MV-4-11 (cell line): Measurements from ENCODE around the gene EXD3.

Experiments
- DNase-seq: peaks from one replicate; lab custom pipeline; 2025; lab: John Stamatoyannopoulos, UW

EXD3 gene

GRCh38 chr9:137317718-137318511, 105.0 kb downstream of the EXD3 start:
- DNase-seq: no peak

DNA sequence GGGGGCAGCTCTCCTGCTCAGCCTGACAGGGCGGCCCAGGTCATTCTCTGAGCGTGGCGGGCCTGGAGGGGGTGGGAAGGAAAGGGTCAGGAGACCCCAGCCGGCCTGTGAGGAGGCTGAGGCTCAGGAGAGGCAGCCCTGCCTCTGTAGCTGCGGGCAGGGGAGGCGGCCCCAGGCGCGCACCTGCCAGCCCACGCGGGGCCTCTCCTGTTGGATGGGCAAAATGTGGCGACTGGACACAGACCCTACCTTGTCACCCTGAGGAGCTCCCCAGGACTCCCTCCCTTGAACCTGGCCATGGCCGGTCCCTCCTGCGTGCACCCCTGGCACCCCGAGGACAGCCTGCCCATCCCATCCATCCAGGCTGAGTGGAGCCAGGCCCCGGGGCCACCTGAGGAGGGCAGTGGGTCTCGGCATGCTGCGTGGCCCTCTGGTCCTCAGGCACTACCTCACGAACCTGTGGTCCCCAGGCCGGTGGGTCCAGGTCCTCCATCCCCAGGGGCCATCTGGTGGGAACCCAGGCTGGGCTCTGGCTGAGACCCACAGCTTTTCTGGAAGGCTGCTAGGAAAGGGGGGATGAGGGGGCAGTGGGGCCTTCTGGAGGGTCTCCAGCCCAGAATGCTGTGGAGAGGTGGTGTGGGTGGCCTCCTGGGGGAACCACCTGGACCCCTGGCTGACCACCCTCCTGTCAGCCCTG, 105.8 kb downstream of the EXD3 start:
- DNase-seq: no peak

GRCh38 chr9:137316012-137316981, 106.7 kb downstream of the EXD3 start:
- peak; percentile 3 for DNase-seq

GRCh38 chr9:137315581-137316011, 107.4 kb downstream of the EXD3 start:
- DNase-seq: no peak

DNA sequence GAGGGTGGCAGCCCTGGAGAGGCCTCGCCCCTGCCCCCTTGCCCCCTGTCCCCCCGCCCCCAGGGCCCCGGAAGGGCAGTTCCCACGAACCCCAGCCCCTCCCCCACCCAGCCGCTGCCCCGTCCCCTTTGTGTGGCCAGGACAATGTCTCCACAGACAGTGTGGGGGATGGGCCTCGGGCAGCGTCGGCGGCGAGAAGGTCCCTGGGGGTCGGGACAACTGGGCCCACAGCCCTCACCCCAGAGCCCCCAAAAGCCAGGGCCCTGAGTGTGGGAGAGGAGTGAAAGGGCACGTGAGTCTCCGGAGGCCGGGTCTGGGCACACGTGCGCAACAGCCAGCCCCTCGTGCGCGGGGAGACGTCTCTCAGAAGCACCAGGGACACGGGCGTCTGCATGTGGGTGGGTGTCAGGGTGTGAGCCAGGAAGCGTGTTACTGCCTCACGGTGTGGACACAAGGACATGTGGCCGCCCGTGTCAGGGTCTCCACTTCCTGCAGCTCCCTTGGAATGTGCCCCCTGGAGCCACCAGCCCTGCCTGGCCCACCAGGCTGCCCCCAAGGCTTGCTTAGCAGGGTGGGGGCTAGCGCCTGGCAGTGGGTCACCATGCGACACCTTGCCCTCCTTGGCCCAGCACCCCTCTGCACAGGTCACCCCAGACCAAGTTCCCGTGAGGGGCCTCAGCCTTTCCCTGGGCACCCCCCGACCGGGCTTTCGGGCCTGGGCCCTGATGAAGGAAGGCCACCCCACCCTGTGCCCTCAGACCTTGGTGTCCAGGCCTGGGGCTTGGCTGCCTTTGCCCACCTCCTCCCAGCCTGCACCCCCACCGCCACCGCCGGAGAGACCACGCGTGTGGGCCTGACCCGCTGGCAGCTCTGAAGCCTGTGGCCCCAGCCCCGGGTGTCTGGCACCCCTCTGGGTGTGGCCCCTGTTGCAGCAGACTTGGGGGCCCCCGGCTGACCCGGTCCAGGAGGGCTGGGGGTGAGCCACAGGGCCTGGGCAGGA, 108.1 kb downstream of the EXD3 start:
- no peak for DNase-seq

DNA sequence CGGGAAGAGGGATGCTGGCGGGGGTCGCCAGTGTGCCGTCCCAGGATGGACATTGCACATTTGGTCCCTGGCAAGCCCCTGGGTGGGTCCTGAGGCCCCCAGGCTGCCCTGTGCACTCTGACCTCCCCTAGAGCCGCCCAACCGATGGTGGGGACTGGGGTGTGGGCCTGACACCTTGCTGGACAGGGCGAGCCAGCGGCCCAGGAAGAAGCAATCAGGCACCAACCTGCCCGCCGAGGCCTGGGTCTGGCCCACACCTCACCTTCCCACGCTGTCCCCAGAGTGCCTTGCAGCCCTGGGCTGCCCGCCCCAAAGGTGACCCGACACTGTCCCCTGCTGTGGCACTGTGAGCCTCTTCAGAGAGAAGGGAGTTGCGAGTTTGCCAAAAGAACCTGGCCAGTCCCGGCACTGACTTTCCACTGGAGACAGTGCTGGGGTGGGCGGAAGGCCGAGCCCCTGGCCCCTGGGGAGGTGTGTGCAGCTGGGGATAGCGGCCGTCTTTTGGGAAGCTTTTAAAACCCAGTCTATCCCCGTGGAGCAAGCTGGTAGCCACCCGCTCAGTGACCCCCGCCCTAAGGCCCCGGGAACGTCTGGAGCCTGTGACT, 108.9 kb downstream of the EXD3 start:
- DNase-seq: no peak

- no peak for DNase-seq
These were observed 109.5 kb downstream of the EXD3 start for GRCh38 chr9:137313326-137313936.

DNA sequence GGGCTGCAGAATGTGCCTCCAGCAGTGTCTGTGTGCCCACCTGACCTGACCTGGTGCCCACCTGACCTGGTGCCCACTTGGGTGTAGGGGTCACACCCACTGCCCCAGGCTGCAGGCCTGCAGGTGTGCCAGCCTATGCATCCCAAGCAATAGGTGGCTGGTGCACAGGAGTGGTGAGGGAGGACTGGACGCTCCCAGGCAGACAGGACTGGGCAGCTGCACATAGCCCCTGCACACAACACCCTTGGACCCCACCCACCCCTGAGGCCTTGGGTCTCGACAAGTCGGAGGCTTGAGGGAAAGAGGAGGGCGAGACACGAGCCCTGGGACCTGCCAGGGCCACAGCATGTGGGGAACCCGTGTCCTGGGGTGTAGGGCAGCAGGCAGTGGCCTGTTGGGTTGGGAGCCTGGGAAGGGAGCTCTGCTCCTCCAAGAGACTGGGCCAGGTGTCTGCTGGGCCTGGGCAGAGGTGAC, 110.1 kb downstream of the EXD3 start:
- no peak for DNase-seq

DNA sequence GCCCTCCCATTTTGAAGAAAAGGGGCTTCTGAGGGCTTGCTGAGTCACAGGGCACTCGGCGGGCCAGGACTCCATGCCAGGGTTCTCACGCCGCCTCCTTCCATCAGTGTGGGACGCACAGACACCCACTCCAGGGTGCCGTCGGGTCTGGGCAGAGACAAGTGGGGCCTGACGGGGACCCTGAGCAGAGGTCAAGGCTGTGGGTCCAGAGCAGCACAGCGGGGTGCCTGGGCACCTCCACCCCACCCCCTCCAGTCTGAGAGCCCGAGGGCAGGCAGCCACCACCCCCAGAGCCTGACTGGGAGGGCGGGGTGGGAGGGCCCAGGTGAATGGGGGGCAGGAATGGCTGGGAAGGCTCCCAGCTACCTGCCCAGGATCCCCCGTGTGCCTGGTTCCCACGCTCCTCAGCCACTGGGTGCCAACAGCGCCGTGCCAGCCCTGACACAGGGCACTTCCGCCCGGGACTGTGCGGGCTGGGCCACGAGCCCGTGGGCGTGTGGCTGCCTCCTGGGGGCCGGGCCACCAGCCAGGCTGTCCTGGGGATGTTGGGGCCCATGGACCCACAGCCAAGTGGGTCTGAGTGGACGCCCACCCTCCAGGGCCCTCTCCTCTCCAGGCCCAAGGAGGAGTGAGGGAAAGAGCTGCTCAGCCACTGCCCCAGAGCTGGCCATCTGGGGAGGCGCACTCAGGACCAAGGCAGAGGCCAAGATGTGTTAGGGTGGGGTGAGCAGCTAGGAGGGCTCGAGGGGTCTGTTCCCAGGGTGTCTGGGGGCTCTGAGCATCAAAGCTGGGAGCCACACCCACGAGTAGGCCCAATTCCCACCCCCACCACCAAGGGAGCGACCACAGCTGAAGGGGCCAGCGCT, 110.7 kb downstream of the EXD3 start:
- no peak for DNase-seq

- no peak for DNase-seq
These were observed 111.6 kb downstream of the EXD3 start for GRCh38 chr9:137311171-137311985.

DNA sequence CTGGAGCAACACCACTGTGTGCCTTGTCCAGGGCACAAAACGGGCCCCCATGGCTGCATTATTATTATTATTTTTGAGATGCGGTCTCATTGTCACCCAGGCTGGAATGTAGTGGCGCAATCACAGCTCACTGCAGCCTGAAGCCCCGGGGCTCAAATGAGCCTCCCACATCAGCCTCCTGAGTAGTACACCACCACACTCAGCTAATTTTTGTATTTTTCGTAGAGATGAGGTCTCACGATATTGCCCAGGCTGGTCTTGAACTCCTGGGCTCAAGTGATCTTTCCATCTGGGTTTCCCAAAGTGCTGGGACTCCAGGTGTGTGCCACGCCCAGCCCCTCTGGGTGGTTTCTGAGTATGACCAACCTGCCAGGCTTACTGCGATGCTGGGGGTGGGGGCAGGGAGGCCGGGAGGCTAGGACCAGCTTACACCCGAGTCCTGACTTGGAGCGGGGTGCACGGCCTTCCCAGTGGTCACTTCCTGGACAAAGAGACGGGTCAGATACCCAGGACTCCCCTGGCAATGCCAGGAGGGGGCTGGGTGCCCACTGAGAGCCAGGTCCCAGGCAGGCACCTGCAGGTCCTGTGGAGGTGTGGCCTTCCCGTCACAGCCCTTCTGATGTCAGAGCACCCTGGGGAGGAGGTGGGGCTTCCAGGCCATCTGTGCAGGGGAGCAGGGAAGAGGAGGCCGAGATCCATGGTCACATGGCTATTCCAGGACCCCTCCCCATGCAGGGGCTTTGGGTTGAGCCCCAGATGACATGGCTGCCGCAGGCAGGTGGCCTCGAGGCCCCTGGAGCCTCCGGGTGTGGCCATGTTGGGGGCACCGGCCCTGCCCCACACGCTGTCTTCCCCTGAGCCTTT, 112.5 kb downstream of the EXD3 start:
- DNase-seq: no peak

DNA sequence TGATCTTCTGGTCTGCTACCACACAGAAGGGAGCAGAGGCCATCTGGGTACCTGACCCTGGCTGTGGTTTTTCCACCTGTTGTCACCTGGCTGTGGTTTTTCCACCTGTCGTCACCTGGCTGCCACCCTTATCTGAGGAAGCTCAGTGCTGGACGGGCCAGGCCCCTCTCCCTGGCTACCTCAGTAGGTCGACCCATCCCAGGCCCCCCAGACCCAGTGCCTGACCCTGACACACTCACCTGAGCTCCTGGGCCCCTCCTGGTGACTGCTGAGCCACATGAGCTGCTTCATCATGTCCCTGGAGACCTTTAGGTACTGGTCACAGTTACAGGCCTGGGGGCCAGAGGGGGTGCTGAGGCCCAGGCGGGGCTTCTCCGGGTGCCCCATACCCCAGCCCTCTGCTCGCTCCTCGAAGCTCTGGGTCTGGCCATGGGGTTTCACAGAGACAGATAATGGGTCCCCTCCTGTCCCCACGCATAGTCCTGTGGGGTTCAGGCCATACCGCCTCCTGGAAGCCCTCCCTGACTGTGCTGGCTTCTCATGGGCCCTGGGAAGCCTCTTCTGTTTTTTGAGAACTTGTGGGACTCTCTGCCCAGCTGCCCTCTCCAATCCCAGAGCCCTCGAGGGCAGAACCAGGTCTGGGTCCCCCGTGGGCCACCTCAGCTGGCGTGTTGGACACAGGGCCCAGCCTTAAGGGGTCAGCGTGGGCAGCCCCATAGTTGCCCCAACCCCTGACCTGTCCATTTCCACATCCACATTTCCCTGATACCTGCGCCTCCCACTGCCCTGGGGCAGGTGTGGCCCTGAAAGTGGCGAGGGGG, 113.4 kb downstream of the EXD3 start:
- no peak for DNase-seq

DNA sequence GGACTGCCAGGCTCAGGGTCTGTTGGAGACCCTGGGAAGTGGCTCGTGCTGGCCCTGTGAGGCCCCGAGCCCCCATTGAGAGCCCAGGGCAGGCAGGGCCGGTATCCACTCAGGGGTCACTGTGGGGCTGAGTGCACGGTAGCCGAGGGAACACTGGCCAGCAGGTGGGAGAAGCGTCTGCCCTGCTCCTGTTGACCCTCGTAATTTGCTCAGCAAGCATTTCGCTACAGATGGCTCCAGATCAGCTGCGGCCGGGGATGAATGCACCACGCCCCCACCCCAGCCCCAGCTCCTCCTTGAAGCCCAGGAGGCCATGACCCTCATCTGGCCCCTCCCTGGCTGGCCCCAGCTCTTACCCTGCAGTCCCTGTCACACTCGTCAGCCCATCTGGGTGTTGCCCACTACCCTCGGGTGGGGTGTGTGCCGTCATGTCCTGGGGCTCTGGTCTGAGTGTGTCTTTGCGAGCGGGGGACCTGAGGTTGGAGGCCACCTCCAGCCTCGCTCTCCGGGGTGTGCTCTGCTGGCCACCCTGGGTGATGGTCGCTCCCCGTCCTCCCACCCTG, 114.8 kb downstream of the EXD3 start:
- DNase-seq: no peak

DNA sequence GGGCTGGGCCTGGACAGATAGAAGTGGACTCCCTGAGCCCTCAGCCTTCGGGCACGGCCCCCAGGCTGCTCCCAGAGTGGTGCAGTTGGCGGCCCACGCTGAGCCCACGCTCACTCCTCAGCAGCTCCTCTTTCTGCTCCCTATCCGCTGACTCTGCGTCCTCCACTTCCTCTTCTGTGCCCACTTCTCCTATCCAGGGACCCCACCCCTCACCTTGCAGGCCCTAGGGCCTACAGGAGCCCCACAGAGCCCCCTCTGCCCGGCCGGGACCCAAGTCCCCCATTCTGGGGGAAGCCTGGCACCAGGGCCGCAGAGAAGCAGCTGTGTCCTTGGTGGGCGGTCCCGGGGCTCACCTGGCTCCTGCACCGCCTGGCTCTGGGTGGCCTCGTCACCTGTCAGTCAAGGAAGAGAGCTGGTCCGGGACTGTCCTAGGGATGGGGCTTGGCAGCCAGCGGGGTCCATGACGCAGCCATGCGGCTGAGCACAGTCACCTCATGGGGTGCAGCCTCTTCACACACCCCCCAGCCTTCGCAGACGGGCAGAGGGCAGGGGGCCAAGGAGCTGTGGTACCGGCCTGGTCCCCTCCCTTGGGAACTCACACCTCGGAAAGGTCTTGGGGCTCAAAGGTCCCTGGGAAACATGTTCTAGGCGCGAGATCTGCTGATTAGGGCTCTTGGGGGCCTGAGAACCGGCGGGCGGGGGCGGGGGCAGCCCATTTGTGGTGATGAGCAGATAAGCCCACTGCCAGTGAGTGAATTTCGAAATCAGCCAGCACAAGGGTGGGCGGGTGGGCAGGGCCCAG, 115.5 kb downstream of the EXD3 start:
- DNase-seq: peak; percentile 21

DNA sequence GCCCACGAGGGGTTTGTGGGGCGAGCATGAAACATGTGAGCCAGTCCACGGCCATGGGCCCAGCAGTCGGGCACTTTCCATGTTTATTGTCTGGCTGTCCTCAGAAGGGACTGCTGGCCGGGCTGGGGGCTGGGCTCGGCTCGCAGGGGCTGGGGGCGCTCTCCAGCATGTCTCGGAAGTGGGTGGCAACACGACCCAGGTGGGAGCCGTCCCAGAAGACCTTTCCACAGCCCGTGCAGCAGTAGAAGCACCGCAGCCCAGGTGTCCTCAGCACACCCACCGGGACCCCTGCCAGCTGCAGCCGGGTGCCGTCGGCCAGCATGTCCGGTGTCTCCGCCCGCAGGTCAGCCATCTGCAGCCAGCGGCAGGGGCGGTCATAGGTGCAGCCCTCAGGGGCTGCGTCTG, 116.1 kb downstream of the EXD3 start:
- DNase-seq: no peak
